PC-3 (cell line): ENCODE data around the gene SEMA3B.

Experiments
- CTCF ChIP-seq: fragments of 300-600 bp; sonication (generic); conservative IDR thresholded peaks from 2 replicates; pipeline ENCODE4 v1.5.1; 2017; ENCODE audit warnings: antibody characterized with exemption, low read depth, mild to moderate bottlenecking, low read length
- EZH2 ChIP-seq: fragments of 300-600 bp; sonication (generic); IDR thresholded peaks from one replicate; pipeline ENCODE4 v1.6.1; 2017; ENCODE audit warnings: antibody characterized with exemption, mild to moderate bottlenecking, low read length; ENCODE audit not compliant: unreplicated experiment
- EZH2phosphoT487 ChIP-seq: fragments of 300-600 bp; sonication (generic); IDR thresholded peaks from 2 replicates; pipeline ENCODE4 v1.6.1; 2018; ENCODE audit warnings: mild to moderate bottlenecking, antibody characterized with exemption, low read length, borderline replicate concordance

GRCh38 chr3:50261505-50261904, 7.4 kb upstream of the SEMA3B start:
- TF ChIP-seq CTCF (no peak), EZH2 (no peak), EZH2phosphoT487 (no peak)
